GM19035 (cell line): ENCODE results near the gene NFKBIE.
A peak's percentile ranks its signal among the peaks of the same experiment; 100 is the strongest.
"Not testable (repeated sequence)": the region's sequence is repeated elsewhere in the genome, so short reads cannot be mapped to it uniquely, and the experiment has no call there.

Experiments used
- ATAC-seq: cut with Tn5 transposase; IDR thresholded peaks from one replicate; pipeline ENCODE4 v1.9.1; 2021; ENCODE audit not compliant: unreplicated experiment

NFKBIE gene

GRCh38 chr6:44247338-44248302 lies 17.7 kb downstream of the NFKBIE start:
- peak; percentile 29 for ATAC-seq

DNA sequence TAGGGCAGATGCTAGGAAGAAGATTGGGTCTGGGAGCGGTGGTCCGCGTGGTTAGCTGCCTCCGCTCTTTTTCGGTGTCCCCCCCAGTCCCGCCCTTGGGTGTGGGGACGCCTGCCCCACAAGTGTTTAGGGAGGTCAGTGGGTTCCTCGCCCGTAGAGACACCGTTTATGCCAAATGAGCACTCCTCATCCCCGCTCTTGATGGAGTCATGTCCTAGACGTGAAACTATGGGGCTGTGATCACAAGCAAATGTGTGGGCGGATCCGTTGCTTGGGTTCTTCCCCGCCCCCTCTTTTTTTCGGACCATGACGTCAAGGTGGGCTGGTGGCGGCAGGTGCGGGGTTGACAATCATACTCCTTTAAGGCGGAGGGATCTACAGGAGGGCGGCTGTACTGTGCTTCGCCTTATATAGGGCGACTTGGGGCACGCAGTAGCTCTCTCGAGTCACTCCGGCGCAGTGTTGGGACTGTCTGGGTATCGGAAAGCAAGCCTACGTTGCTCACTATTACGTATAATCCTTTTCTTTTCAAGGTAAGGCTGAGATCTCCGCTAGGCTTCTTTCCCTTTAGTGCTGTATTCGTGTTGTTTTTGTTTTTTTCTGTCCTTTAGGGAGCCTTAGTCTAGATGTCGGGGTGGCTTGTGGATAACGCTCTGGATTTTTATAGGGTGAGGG lies 18.6 kb downstream of the NFKBIE start, which contains the start of gene HSP90AB1:
TSS of gene HSP90AB1 (plus strand) at position 439 of the 675 bp plus-strand sequence. CDS start 1,529 bp downstream, outside the sequence.
- ATAC-seq = peak; percentile 71

GRCh38 chr6:44245912-44246662 lies 19.3 kb downstream of the NFKBIE start:
- peak; percentile 57 for ATAC-seq

DNA sequence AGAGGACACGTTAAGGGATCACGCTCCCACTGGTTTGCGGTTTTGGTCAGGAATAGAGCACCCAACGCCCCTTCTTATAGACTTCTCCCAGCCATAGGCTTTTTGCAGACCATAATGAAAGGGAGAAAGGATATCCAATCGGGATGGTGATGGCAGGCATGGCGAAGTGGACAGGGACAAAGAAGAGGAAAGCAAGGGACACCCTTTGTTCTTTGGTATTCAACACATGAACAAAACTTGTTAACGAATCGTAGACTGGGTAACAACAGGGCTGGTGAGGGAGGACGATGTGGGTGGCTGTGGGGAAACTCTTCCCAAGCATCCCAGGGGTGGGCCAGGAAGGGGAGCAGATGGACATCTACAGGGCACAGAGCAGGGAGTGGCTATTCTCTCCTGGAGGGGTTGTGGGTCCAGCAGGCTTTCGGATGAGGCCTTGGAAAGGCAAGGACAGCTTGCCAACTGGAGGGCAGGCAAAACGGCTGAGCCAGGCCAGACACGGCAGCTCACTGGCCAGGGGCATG lies 19.9 kb downstream of the NFKBIE start:
- no peak for ATAC-seq

GRCh38 chr6:44243345-44243744 lies 22.0 kb downstream of the NFKBIE start:
- no peak for ATAC-seq

- no peak for ATAC-seq
Observed at GRCh38 chr6:44238687-44239350, 26.5 kb downstream of the NFKBIE start.

DNA sequence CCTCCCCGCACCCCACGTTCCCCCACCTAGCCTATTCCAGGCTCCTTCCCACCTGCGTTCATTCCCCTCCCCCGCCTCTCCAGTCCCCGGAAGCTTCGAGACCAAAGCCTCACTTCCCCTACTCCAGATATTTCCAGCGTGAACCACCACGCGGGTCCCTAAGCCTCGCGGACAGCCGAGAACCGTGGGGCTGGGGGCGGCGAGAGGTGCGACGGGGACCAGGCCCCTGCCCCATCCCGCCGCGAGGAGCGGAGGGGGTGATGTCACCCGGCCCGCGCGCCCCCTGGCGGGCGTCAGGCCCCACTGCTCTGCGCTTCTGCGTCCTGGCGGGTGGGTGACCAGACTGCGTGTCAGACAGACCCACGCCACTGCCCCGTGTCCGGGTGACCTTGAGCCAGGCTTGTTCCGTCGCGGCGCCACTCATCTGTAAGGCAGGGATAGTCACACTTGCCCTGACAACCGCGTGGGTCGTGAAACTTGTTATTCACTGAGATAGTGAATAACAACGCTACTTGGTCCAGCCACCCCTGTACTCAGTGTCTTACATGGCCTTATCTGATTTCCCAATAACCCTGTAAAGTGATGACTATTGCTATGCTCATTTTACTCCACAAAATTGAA lies 27.4 kb downstream of the NFKBIE start:
- ATAC-seq = peak; percentile 86

- ATAC-seq = peak; percentile 47
Observed at GRCh38 chr6:44237021-44237812, 28.1 kb downstream of the NFKBIE start.

DNA sequence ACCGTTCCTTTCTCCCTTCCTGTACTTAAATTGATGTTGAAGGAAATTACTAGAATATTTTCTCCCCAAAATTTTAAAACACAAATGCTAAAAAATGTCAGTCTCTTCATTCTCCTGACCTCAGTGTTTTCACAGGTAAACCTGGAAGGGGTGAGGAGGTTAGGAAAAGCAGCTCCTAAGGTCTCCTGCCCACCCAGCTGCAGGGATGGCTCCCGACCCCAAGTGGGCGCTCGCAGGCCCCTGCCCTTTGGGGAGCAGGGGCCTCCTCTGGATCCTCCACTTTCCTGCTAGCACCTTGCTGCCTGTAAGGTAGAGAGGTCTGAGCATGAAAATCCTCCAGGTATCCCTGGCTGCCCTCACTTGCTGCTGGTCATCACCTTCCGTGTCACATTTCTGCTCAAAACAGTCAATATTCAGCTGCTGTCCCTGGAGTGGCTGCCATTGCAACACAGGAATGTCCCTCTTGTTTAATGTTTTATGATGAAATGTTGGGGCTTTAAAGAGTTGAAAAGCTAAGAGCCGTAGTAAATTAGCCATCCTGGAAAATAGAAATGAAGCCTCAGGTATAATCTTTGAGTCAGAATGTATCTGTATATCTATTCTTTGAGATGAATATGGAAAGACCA lies 29.3 kb downstream of the NFKBIE start:
- ATAC-seq = no peak

- no peak for ATAC-seq
Observed at GRCh38 chr6:44235269-44235668, 30.1 kb downstream of the NFKBIE start.

GRCh38 chr6:44234101-44235025 lies 31.0 kb downstream of the NFKBIE start:
- no peak for ATAC-seq

DNA sequence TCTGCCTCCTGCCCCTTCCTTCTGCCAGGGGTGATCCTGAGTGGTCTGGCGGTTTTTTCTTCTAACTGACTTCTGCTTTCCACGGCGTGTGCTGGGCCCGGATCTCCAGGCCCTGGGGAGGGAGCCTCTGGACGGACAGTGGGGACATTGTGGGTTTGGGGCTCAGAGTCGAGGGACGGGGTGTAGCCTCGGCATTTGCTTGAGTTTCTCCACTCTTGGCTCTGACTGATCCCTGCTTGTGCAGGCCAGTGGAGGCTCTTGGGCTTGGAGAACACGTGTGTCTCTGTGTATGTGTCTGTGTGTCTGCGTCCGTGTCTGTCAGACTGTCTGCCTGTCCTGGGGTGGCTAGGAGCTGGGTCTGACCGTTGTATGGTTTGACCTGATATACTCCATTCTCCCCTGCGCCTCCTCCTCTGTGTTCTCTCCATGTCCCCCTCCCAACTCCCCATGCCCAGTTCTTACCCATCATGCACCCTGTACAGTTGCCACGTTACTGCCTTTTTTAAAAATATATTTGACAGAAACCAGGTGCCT lies 31.7 kb downstream of the NFKBIE start:
- no peak for ATAC-seq

DNA sequence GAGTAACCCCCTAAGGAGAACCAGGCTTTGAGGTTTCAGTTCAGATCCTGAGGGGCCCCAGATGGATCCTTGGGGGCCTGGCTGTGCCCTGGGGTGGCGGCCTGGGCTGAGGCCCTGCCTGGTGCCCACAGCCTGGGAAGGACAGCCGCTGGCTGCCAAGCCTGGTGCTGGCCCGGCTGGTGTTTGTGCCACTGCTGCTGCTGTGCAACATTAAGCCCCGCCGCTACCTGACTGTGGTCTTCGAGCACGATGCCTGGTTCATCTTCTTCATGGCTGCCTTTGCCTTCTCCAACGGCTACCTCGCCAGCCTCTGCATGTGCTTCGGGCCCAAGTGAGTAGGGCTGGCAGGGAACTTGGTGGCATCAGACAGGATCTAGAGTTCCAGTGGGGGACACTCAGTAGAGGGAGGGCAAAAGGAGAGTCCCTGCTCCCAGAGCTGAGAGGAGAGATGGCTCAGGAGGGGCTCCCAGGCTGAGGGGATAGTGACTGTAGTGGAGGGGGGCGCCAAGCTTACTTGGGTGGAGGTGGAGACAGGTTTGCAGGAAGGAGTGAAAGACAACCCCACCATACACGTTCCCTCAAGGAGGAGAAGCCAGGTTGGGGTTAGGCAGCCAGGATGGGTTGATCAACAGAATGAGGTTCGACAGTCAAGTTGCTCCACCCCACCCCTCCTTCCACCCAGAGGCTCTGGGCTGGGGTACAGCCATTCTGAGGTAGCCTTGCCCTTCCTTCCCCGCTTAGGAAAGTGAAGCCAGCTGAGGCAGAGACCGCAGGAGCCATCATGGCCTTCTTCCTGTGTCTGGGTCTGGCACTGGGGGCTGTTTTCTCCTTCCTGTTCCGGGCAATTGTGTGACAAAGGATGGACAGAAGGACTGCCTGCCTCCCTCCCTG lies 32.4 kb downstream of the NFKBIE start:
- ATAC-seq = no peak

DNA sequence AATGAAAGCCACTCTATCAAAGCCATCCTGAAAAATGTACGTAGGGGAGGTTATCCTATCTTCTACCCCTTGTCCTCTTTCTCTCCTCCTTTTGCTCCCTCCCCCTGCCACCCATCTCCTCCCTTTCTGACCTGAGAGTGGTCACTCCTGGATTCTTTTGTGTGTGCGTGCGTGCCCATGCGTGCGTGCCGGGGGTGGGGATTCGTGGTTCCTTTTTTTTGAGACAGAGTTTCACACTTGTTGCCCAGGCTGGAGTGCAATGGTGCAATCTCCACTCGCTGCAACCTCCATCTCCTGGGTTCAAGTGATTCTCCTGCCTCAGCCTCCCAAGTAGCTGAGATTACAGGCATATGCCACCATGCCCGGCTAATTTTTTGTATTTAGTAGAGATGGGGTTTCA lies 33.9 kb downstream of the NFKBIE start:
- ATAC-seq = not testable (repeated sequence)

GRCh38 chr6:44230034-44230675 lies 35.2 kb downstream of the NFKBIE start:
- ATAC-seq = no peak
